Breast epithelium (tissue), 3 donors: ENCODE measurements around the gene CACNA2D3.

ENCODE experiments used
- CTCF ChIP-seq, 3 donors: fragments of 450-650 bp; IDR thresholded peaks; one replicate each; pipeline ENCODE4 v1.5.1; 2016 to 2017; ENCODE audit warnings: antibody characterized with exemption in 3 of 3, mild to moderate bottlenecking in 3 of 3, moderate library complexity in 3 of 3
- POLR2AphosphoS5 ChIP-seq, 3 donors: sonication (generic); formaldehyde crosslinking; IDR thresholded peaks; one replicate each; pipeline ENCODE4 v1.6.1; 2017; ENCODE audit warnings: antibody characterized with exemption in 3 of 3

GRCh38 chr3:54134155-54134554 lies 11.8 kb downstream of the CACNA2D3 start:
- TF ChIP-seq CTCF (IDR thresholded peaks at IDR 0.05) (no peak), POLR2AphosphoS5 (IDR thresholded peaks at IDR 0.05) (no peak)
